SU-DHL-6 (cell line): ENCODE data around the gene EVI5.

ENCODE experiments used
- H2AFZ ChIP-seq: fragments of 200-600 bp; sonication (generic); 2 replicates; pipeline ENCODE4 v1.6.1; 2014; ENCODE audit warnings: low read depth, mild to moderate bottlenecking, moderate library complexity, mixed read lengths, antibody characterized with exemption, low read length; ENCODE audit not compliant: severe bottlenecking
- H3F3A ChIP-seq: fragments of 200-600 bp; shearing (Covaris generic); 2 replicates; pipeline ENCODE4 v1.6.0; 2016; ENCODE audit warnings: antibody characterized with exemption, mild to moderate bottlenecking; ENCODE audit not compliant: insufficient read depth
- H3K27ac ChIP-seq: fragments of 200-600 bp; sonication (generic); 2 replicates; pipeline ENCODE4 v1.5.1; 2016; ENCODE audit warnings: low read depth, mild to moderate bottlenecking, low read length, moderate library complexity, mixed read lengths
- H3K27me3 ChIP-seq: fragments of 200-600 bp; sonication (generic), shearing (Covaris generic); 2 replicates; pipeline ENCODE4 v1.6.0; 2014; ENCODE audit warnings: mild to moderate bottlenecking, low read length
- H3K36me3 ChIP-seq: fragments of 200-600 bp; sonication (generic); 2 replicates; pipeline ENCODE4 v1.6.1; 2014; ENCODE audit warnings: mild to moderate bottlenecking, low read length, mixed read lengths
- H3K4me2 ChIP-seq: fragments of 300-600, 200-600 bp; shearing (Covaris generic), sonication (generic); 2 replicates; pipeline ENCODE4 v1.6.0; 2014; ENCODE audit warnings: low read length, low read depth, mild to moderate bottlenecking; ENCODE audit not compliant: poor library complexity, severe bottlenecking
- H3K4me3 ChIP-seq: fragments of 200-600 bp; sonication (generic); 2 replicates; pipeline ENCODE4 v1.5.1; 2014; ENCODE audit warnings: antibody characterized with exemption, low read length, mild to moderate bottlenecking, mixed read lengths; ENCODE audit not compliant: insufficient read depth, poor library complexity, severe bottlenecking
- H3K79me2 ChIP-seq: fragments of 200-600 bp; sonication (generic); 2 replicates; pipeline ENCODE4 v1.6.1; 2014; ENCODE audit warnings: mild to moderate bottlenecking, low read length, moderate library complexity; ENCODE audit not compliant: insufficient read depth
- H3K9ac ChIP-seq: fragments of 200-600 bp; sonication (generic); 2 replicates; pipeline ENCODE4 v1.7.0; 2014; ENCODE audit warnings: mild to moderate bottlenecking, low read length
- H3K9me2 ChIP-seq: fragments of 200-600 bp; sonication (generic); replicated peaks from 2 replicates; pipeline ENCODE4 v1.6.1; 2014; ENCODE audit warnings: low read length; ENCODE audit not compliant: insufficient read depth
- H3K9me3 ChIP-seq: fragments of 200-600 bp; sonication (generic); 2 replicates; pipeline ENCODE4 v1.6.1; 2014; ENCODE audit warnings: low read length, mixed read lengths; ENCODE audit not compliant: insufficient read depth
- H4K20me1 ChIP-seq: fragments of 200-600 bp; sonication (generic); 2 replicates; pipeline ENCODE4 v1.6.1; 2014; ENCODE audit warnings: low read depth, mild to moderate bottlenecking, antibody characterized with exemption, low read length, moderate library complexity, mixed read lengths
- EZH2phosphoT487 ChIP-seq: fragments of 200-600 bp; sonication (generic), shearing (Covaris generic); conservative IDR thresholded peaks from 2 replicates; pipeline ENCODE4 v1.6.1; 2018; ENCODE audit warnings: mild to moderate bottlenecking, antibody characterized with exemption, low read length, moderate library complexity, mixed read lengths
- TF ChIP-seq, protein P1 (sequence below): fragments of 200-600 bp; sonication (generic); IDR thresholded peaks from one replicate; pipeline ENCODE4 v1.5.1; 2017; ENCODE audit warnings: antibody characterized with exemption, mild to moderate bottlenecking, low read length, moderate library complexity; ENCODE audit not compliant: insufficient read depth, poor library complexity, severe bottlenecking

The EVI5 gene

DNA sequence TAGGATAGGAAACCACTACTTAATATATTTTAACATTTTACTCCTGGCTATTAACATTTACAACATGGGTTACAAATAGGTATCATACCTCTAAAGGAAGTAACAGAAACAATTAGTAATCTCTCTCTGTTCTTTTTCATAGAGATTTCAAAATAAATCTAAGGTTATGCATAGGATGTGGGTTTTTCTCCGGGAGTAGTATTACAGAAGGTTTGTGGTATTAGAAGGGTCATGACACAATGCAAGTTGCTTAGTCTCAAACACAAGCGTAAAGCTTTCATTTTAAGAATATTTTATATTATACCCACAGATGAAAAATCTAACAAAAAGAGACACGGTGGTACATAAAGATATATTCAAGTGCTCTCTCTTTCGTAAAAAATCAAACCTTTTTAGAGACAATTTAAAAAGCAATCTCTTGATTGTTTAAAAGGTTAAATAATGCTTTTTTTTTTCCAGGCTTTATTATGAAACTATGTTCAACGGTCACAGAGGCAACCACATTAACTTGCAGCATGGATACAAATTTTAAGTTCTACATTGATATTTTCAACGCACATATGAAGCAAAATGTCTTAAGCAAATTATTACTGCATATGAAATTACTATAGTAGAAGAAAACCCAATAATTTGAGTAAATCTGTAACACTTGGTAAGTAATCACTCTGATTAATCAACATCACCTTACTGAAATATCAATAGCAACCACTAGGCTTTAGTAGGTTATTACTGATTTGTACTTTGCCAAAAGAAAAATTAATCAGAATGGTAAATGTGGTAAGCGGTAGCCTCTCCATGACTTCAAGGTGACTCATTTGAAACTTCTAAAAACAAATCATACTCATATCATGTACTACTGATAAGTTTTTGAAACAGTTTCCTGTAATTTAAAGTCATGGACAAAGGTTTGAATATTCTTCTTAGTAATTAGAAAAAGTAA lies 200.8 kb downstream of the EVI5 start:
- Histone ChIP-seq H3K4me2 (no peak overlapping the region), H3K36me3 (no peaks in the 10 kb centered on the region), H3K79me2 (no peaks in the 10 kb centered on the region), H4K20me1 (no peaks in the 10 kb centered on the region), H3K27me3 (no peaks in the 10 kb centered on the region), H3K27ac (no peak overlapping the region), H3F3A (no peaks in the 10 kb centered on the region), H3K9me3 (no peaks in the 10 kb centered on the region), H3K4me3 (no peak overlapping the region), H3K9ac (no peak overlapping the region), H3K9me2 (no peaks in the 10 kb centered on the region), H2AFZ (no peak overlapping the region)
- TF ChIP-seq, protein P1, sequence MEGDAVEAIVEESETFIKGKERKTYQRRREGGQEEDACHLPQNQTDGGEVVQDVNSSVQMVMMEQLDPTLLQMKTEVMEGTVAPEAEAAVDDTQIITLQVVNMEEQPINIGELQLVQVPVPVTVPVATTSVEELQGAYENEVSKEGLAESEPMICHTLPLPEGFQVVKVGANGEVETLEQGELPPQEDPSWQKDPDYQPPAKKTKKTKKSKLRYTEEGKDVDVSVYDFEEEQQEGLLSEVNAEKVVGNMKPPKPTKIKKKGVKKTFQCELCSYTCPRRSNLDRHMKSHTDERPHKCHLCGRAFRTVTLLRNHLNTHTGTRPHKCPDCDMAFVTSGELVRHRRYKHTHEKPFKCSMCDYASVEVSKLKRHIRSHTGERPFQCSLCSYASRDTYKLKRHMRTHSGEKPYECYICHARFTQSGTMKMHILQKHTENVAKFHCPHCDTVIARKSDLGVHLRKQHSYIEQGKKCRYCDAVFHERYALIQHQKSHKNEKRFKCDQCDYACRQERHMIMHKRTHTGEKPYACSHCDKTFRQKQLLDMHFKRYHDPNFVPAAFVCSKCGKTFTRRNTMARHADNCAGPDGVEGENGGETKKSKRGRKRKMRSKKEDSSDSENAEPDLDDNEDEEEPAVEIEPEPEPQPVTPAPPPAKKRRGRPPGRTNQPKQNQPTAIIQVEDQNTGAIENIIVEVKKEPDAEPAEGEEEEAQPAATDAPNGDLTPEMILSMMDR: no peak
- no peak for TF ChIP-seq EZH2phosphoT487

DNA sequence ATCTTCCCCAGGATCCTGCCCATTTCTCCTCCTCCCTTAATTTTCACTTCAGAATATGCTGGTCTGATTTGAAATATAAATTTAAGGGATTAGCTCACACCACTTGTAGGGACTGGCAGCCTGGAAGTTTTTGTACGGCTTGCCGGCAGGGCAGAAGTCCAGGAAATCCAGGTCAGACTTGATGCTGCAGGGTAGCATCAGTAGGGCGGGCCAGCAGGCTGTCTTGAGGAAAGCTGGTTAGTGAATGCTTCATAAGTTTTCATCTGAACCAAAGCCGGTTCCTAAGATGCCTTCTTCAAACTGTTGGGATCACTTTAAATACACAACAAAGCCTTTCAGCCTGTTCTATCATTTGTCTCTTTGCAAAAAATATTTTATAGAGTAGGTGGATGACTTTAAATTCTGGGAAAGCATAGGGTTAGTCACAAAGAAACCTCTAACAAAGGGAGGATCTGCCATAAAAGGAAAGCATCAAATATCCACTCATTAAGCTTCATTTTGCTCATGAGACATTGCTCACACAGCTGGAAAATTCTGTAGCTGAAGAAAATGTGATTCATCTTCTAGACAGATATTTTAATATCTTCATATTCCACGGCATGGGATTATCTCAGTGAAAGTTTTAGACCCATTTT lies 207.5 kb downstream of the EVI5 start:
- Histone ChIP-seq H2AFZ (no peak overlapping the region), H3K27me3 (no peaks in the 10 kb centered on the region), H3K9me3 (no peaks in the 10 kb centered on the region), H3K4me3 (no peak overlapping the region), H3K79me2 (no peaks in the 10 kb centered on the region), H3K9ac (no peak overlapping the region), H3K4me2 (no peak overlapping the region), H3F3A (no peaks in the 10 kb centered on the region), H3K9me2 (no peaks in the 10 kb centered on the region), H3K36me3 (no peaks in the 10 kb centered on the region), H4K20me1 (no peaks in the 10 kb centered on the region), H3K27ac (no peak overlapping the region)
- no peak for TF ChIP-seq EZH2phosphoT487
- TF ChIP-seq, protein P1: no peak

DNA sequence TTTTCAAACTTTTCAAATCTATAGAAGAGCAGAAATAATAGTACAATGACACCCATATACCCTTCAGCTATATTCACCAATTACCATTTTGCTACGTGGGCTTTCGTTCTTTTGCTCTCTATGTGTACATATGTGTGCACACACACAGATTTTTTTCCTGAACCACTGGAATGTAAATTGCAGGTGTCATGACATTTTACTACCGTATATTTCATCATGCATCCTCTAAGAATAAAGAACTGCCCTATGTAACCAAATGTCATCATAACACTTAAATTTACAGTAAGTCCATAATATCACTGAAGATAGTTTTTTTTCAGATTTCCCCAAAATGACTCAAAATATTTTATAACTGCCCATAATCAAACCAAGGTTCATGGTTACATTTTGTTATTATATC lies 209.8 kb downstream of the EVI5 start:
- H3F3A ChIP-seq: no peaks in the 10 kb centered on the region
- H2AFZ ChIP-seq: no peak overlapping the region
- no peaks in the 10 kb centered on the region for H3K9me3 ChIP-seq
- no peaks in the 10 kb centered on the region for H3K27me3 ChIP-seq
- no peaks in the 10 kb centered on the region for H3K36me3 ChIP-seq
- no peak overlapping the region for H3K4me3 ChIP-seq
- H3K79me2 ChIP-seq: no peaks in the 10 kb centered on the region
- no peak overlapping the region for H3K4me2 ChIP-seq
- H4K20me1 ChIP-seq: no peaks in the 10 kb centered on the region
- TF ChIP-seq, protein P1: no peak
- no peak for TF ChIP-seq EZH2phosphoT487
- no peak overlapping the region for H3K27ac ChIP-seq
- no peaks in the 10 kb centered on the region for H3K9me2 ChIP-seq
- H3K9ac ChIP-seq: no peak overlapping the region
